Trophoblast cell (in vitro differentiated cells and primary cell): ENCODE data around the gene TUBB.

ENCODE experiments used
- DNase-seq, 2 donors: peaks; one replicate each; pipeline ENCODE4 v3.0.0-alpha.2; 2016
- H2AFZ ChIP-seq: 2 replicates; pipeline ENCODE4 v1.6.1; 2013; ENCODE audit warnings: low read length, moderate library complexity, mild to moderate bottlenecking; ENCODE audit not compliant: insufficient read depth, poor library complexity
- H2AK5ac ChIP-seq: 2 replicates; pipeline ENCODE4 v1.6.1; 2013; ENCODE audit warnings: mild to moderate bottlenecking, low read length
- H2BK120ac ChIP-seq: 2 replicates; pipeline ENCODE4 v1.6.1; 2013; ENCODE audit warnings: low read length, mild to moderate bottlenecking, moderate library complexity; ENCODE audit not compliant: insufficient read depth, poor library complexity
- H2BK12ac ChIP-seq: 2 replicates; pipeline ENCODE4 v1.6.1; 2013; ENCODE audit warnings: mild to moderate bottlenecking, low read length, moderate library complexity
- H2BK5ac ChIP-seq: 2 replicates; pipeline ENCODE4 v1.6.1; 2013; ENCODE audit warnings: low read length, low read depth, moderate library complexity, mild to moderate bottlenecking; ENCODE audit not compliant: poor library complexity
- H3K14ac ChIP-seq: 2 replicates; pipeline ENCODE4 v1.6.1; 2013; ENCODE audit warnings: mild to moderate bottlenecking, low read length
- H3K18ac ChIP-seq: 2 replicates; pipeline ENCODE4 v1.6.1; 2013; ENCODE audit warnings: mild to moderate bottlenecking, low read length
- H3K23ac ChIP-seq: 2 replicates; pipeline ENCODE4 v1.6.1; 2013; ENCODE audit warnings: low read length
- H3K27ac ChIP-seq: 2 replicates; pipeline ENCODE4 v1.5.1; 2013; ENCODE audit warnings: low read depth, mild to moderate bottlenecking, inconsistent platforms, low read length, moderate library complexity
- H3K27me3 ChIP-seq: 2 replicates; pipeline ENCODE4 v1.6.1; 2013; ENCODE audit warnings: inconsistent platforms, mild to moderate bottlenecking, low read length, moderate library complexity; ENCODE audit not compliant: insufficient read depth
- H3K36me3 ChIP-seq, 2 experiments: 1 replicate in 1 of 2; 2 replicates in 1 of 2; pipeline ENCODE4 v1.6.1; 2013; ENCODE audit warnings: low read length in 2 of 2, mild to moderate bottlenecking in 2 of 2, moderate library complexity in 1 of 2; ENCODE audit not compliant: insufficient read depth in 2 of 2, control insufficient read depth in 1 of 2
- H3K4ac ChIP-seq: 2 replicates; pipeline ENCODE4 v1.6.1; 2013; ENCODE audit warnings: low read depth, mild to moderate bottlenecking, low read length, moderate library complexity
- H3K4me1 ChIP-seq, 2 experiments: 1 replicate in 1 of 2; 2 replicates in 1 of 2; pipeline ENCODE4 v1.6.1; 2013; ENCODE audit warnings: low read length in 2 of 2, mild to moderate bottlenecking in 2 of 2, moderate library complexity in 1 of 2; ENCODE audit not compliant: insufficient read depth in 2 of 2, control insufficient read depth in 1 of 2
- H3K4me2 ChIP-seq: 2 replicates; pipeline ENCODE4 v1.6.1; 2013; ENCODE audit warnings: inconsistent platforms, mild to moderate bottlenecking, low read length, moderate library complexity
- H3K4me3 ChIP-seq: 2 replicates; pipeline ENCODE4 v1.5.1; 2013; ENCODE audit warnings: mild to moderate bottlenecking, low read depth, low read length, inconsistent platforms
- H3K79me1 ChIP-seq: one replicate; pipeline ENCODE4 v1.6.1; 2013; ENCODE audit warnings: low read length
- H3K79me2 ChIP-seq: 2 replicates; pipeline ENCODE4 v1.6.1; 2013; ENCODE audit warnings: low read length, mild to moderate bottlenecking; ENCODE audit not compliant: control insufficient read depth, insufficient read depth, poor library complexity
- H3K9ac ChIP-seq: 2 replicates; pipeline ENCODE4 v1.6.1; 2013; ENCODE audit warnings: mild to moderate bottlenecking, low read length
- H3K9me3 ChIP-seq: 2 replicates; pipeline ENCODE4 v1.6.1; 2013; ENCODE audit warnings: low read depth, mild to moderate bottlenecking, control low read depth, inconsistent platforms, low read length; ENCODE audit not compliant: insufficient read depth
- H4K12ac ChIP-seq: 2 replicates; pipeline ENCODE4 v1.6.1; 2013; ENCODE audit warnings: low read depth, mild to moderate bottlenecking, low read length, moderate library complexity
- H4K8ac ChIP-seq: 2 replicates; pipeline ENCODE4 v1.6.1; 2013; ENCODE audit warnings: low read depth, mild to moderate bottlenecking, low read length, moderate library complexity
- H4K91ac ChIP-seq: one replicate; pipeline ENCODE4 v1.6.1; 2013; ENCODE audit warnings: low read depth, mild to moderate bottlenecking, low read length, moderate library complexity
- WGBS: extraction: QIAGEN DNeasy Blood & Tissue Kit; methylation state at CpG from one replicate; pipeline ENCODE4 v1.1.7; 2013; ENCODE audit warnings: missing lambda C conversion rate; ENCODE audit not compliant: insufficient read length, insufficient coverage; ENCODE audit errors: extremely low coverage; 5-methylcytosine and 5-hydroxymethylcytosine counted together

The TUBB gene

GRCh38 chr6:30743099-30744053, 23.2 kb downstream of the TUBB start:
- Histone ChIP-seq H2BK5ac (peak overlapping the region; percentile 93), H3K36me3 (peaks cover 22 to 23% of the 10 kb centered on the region in 2 experiments), H3K4me3 (peak overlapping the region; percentile 83), H4K12ac (peak overlapping the region; percentile 81), H3K18ac (peak overlapping the region; percentile 94), H3K23ac (no peak overlapping the region), H3K14ac (peak overlapping the region; percentile 78), H3K27ac (peak overlapping the region; percentile 92), H3K4ac (peak overlapping the region; percentile 91), H3K79me2 (peaks cover 20% of the 10 kb centered on the region), H2BK12ac (peak overlapping the region; percentile 51), H4K8ac (peak overlapping the region; percentile 85), H3K4me2 (peak overlapping the region; percentile 67), H3K9ac (peak overlapping the region; percentile 97), H3K9me3 (no peaks in the 10 kb centered on the region), H3K79me1 (peaks cover 37% of the 10 kb centered on the region), H2BK120ac (peak overlapping the region; percentile 65), H3K4me1 (peaks cover 12 to 13% of the 10 kb centered on the region in 2 experiments), H3K27me3 (no peaks in the 10 kb centered on the region), H2AFZ (peak overlapping the region; percentile 3), H2AK5ac (peak overlapping the region; percentile 27), H4K91ac (peak overlapping the region; percentile 67)
- WGBS = no CpG with 5 or more reads among the region's 55 CpGs
- DNase-seq = peak in 1 of 2 donors; percentile 45

GRCh38 chr6:30744054-30744805, 24.1 kb downstream of the TUBB start, which contains the start of gene IER3:
Gene IER3 (minus strand): TSS chr6:30744547. CDS start chr6:30744518, 29 bp downstream.
- peak within 1 kb of the TSS; percentile 3 for H2AFZ ChIP-seq
- peak within 1 kb of the TSS; percentile 83 for H4K91ac ChIP-seq
- DNase-seq = peak; percentile 89 to 93
- peaks cover 42% of the 10 kb centered on the region for H3K79me1 ChIP-seq
- H2BK120ac ChIP-seq = peak within 1 kb of the TSS; percentile 77
- H2AK5ac ChIP-seq = peak within 1 kb of the TSS; percentile 70
- peak within 1 kb of the TSS; percentile 93 for H2BK5ac ChIP-seq
- peak within 1 kb of the TSS; percentile 97 for H3K9ac ChIP-seq
- peaks cover 20% of the 10 kb centered on the region for H3K79me2 ChIP-seq
- H2BK12ac ChIP-seq = peak within 1 kb of the TSS; percentile 93
- peaks cover 18 to 21% of the 10 kb centered on the region in 2 experiments for H3K36me3 ChIP-seq
- H3K27ac ChIP-seq = peak within 1 kb of the TSS; percentile 92
- H3K27me3 ChIP-seq = no peaks in the 10 kb centered on the region
- peak within 1 kb of the TSS; percentile 83 for H3K4me3 ChIP-seq
- peak within 1 kb of the TSS; percentile 91 for H3K4ac ChIP-seq
- H3K23ac ChIP-seq = no peak within 1 kb of the TSS
- peak within 1 kb of the TSS; percentile 94 for H3K18ac ChIP-seq
- H4K12ac ChIP-seq = peak within 1 kb of the TSS; percentile 81
- WGBS = no CpG with 5 or more reads among the region's 54 CpGs
- H3K14ac ChIP-seq = peak within 1 kb of the TSS; percentile 78
- H4K8ac ChIP-seq = peak within 1 kb of the TSS; percentile 85
- H3K9me3 ChIP-seq = no peaks in the 10 kb centered on the region
- H3K4me2 ChIP-seq = peak within 1 kb of the TSS; percentile 67
- H3K4me1 ChIP-seq = peaks cover 18 to 20% of the 10 kb centered on the region in 2 experiments

GRCh38 chr6:30747300-30747687, 27.1 kb downstream of the TUBB start:
- Histone ChIP-seq H3K4me2 (no peak overlapping the region), H3K27me3 (no peaks in the 10 kb centered on the region), H2AK5ac (peak overlapping the region; percentile 69), H2AFZ (no peak overlapping the region), H2BK5ac (peak overlapping the region; percentile 34), H3K4ac (no peak overlapping the region), H4K12ac (no peak overlapping the region), H3K18ac (no peak overlapping the region), H3K79me2 (peaks cover 13% of the 10 kb centered on the region), H3K23ac (no peak overlapping the region), H3K36me3 (peaks cover 8 to 11% of the 10 kb centered on the region in 2 experiments), H4K91ac (peak overlapping the region; percentile 67), H2BK120ac (peak overlapping the region; percentile 2), H3K4me1 (peaks cover 23 to 25% of the 10 kb centered on the region in 2 experiments), H3K9ac (no peak overlapping the region), H3K9me3 (no peaks in the 10 kb centered on the region), H3K27ac (no peak overlapping the region), H3K79me1 (peaks cover 52% of the 10 kb centered on the region), H2BK12ac (peak overlapping the region; percentile 74), H3K4me3 (no peak overlapping the region), H4K8ac (no peak overlapping the region), H3K14ac (no peak overlapping the region)
- no peak for DNase-seq
- WGBS = no CpG with 5 or more reads among the region's 1 CpG
